Testis (tissue), 3 donors: ENCODE results near the gene CADPS2. TPM values are rescaled to one million over a fixed set of nuclear protein-coding genes. Genes with fewer than 3 reads are reported as not detected.

Experiments
- DNase-seq: peaks from one replicate; pipeline ENCODE4 v3.0.0-alpha.2; 2019
- H3K27ac ChIP-seq, 2 donors: fragments of 200-600 bp; sonication (generic); one replicate each; pipeline ENCODE4 v1.5.1; 2019
- H3K27me3 ChIP-seq: fragments of 200-600 bp; sonication (generic); one replicate; pipeline ENCODE4 v1.5.1; 2019
- H3K36me3 ChIP-seq: fragments of 200-600 bp; sonication (generic); one replicate; pipeline ENCODE4 v1.5.1; 2017; ENCODE audit warnings: low read depth; ENCODE audit errors: missing control alignments
- H3K4me1 ChIP-seq: fragments of 200-600 bp; sonication (generic); one replicate; pipeline ENCODE4 v1.5.1; 2019
- H3K4me3 ChIP-seq, 2 donors: fragments of 200-600 bp; sonication (generic); one replicate each; pipeline ENCODE4 v1.5.1; 2017 to 2019
- H3K9me3 ChIP-seq: fragments of 200-600 bp; sonication (generic); one replicate; pipeline ENCODE4 v1.5.1; 2017
- POLR2A ChIP-seq: fragments of 450-650 bp; IDR thresholded peaks from one replicate; pipeline ENCODE4 v1.6.1; 2017; ENCODE audit warnings: antibody characterized with exemption, mild to moderate bottlenecking, moderate library complexity
- WGBS, 2 donors: methylation state at CpG; one replicate each; pipeline ENCODE4 v1.1.5; 2018; 5-methylcytosine and 5-hydroxymethylcytosine counted together
- intact Hi-C: fragments of 100-400 bp; cut with DNase I; formaldehyde crosslinking; loops from one replicate; pipeline ENCODE4 v1.15.1; 2023; ENCODE audit warnings: low total_unique reads
- polyA plus RNA-seq: library from polyadenylated mRNA; stranded (reverse); fragments of 350-450 nt; fragmentation: Illumina TruSeq; extraction: RNeasy Lipid Tissue Mini Kit (QIAGEN cat#74804); gene quantifications from one replicate; pipeline ENCODE4 v1.2.3, GENCODE V29; 2014; ENCODE audit warnings: low read depth, low replicate concordance; ENCODE audit not compliant: insufficient read depth
- total RNA-seq, 2 donors: library from RNA; depleted of rRNA; stranded (reverse); fragments of >200 nt; gene quantifications; one replicate each; pipeline ENCODE4 v1.2.3, GENCODE V29; 2016
- TF ChIP-seq, protein P1 (sequence below), 3 experiments: fragments of 450-650 bp in 2 of 3; fragments of 200-600 bp in 1 of 3; sonication (generic) in 1 of 3; IDR thresholded peaks; one replicate each; pipeline ENCODE4 v1.5.1; 2016 to 2019; ENCODE audit warnings: antibody characterized with exemption in 3 of 3, mild to moderate bottlenecking in 2 of 3, moderate library complexity in 1 of 3

Gene CADPS2
- total and polyA plus RNA-seq, 3 donors from 2014 or later = 6.0 to 9.9 (median 9.3) TPM

DNA sequence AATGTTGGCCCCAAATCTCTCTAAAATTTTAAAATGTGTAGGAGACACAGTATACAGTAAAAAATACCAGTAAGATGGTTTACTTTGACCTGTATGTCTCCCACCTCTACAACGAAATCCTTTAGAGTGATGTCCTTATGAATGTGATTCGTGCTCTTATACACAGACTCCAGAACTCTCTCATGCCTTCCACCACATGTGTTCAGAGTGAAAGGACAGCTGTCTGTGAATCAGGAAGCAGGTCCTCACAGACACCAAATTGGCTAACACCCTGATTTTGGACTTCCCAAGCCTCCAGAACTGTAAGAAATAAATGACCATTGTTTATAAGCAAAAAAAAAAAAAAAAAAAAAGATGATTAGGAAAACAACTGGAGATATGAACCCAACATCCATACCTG, 222.5 kb downstream of the CADPS2 start:
- intact Hi-C loops = no loop called here
- no peaks in the 10 kb centered on the region for H3K4me1 ChIP-seq
- WGBS, 2 donors = 85 to 96% methylated on average over 2 of the region's 2 CpGs
- no peak for DNase-seq
- TF ChIP-seq, protein P1, sequence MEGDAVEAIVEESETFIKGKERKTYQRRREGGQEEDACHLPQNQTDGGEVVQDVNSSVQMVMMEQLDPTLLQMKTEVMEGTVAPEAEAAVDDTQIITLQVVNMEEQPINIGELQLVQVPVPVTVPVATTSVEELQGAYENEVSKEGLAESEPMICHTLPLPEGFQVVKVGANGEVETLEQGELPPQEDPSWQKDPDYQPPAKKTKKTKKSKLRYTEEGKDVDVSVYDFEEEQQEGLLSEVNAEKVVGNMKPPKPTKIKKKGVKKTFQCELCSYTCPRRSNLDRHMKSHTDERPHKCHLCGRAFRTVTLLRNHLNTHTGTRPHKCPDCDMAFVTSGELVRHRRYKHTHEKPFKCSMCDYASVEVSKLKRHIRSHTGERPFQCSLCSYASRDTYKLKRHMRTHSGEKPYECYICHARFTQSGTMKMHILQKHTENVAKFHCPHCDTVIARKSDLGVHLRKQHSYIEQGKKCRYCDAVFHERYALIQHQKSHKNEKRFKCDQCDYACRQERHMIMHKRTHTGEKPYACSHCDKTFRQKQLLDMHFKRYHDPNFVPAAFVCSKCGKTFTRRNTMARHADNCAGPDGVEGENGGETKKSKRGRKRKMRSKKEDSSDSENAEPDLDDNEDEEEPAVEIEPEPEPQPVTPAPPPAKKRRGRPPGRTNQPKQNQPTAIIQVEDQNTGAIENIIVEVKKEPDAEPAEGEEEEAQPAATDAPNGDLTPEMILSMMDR (IDR thresholded peaks at IDR 0.05) = no peak
- no peaks in the 10 kb centered on the region for H3K36me3 ChIP-seq
- H3K9me3 ChIP-seq = no peaks in the 10 kb centered on the region
- H3K4me3 ChIP-seq = no peak overlapping the region
- H3K27me3 ChIP-seq = no peaks in the 10 kb centered on the region
- H3K27ac ChIP-seq = no peak overlapping the region

DNA sequence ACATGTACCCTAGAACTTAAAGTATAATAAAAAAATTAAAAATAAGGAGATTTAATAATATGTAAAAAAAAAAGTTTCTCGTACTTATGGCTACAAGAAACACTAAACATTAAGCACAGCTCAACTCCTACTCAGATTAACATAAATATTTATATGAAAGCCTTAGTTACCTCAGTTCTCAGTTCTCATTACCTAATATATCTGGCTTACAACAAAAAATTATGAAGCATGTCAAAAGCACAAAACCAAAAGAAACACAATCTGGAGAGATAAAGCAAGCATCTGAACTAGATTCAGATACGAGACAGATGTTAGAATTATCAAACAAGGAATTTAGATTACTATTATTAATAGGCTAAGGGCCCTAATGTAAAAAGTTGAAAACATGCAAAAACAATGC, 227.4 kb downstream of the CADPS2 start:
- intact Hi-C loops = no loop called here
- 87 to 98% methylated on average over 2 of the region's 2 CpGs for WGBS, 2 donors
- Histone ChIP-seq H3K4me1 (no peaks in the 10 kb centered on the region), H3K36me3 (no peaks in the 10 kb centered on the region), H3K27me3 (no peaks in the 10 kb centered on the region), H3K4me3 (no peak overlapping the region), H3K27ac (no peak overlapping the region), H3K9me3 (no peaks in the 10 kb centered on the region)
- DNase-seq = no peak
- TF ChIP-seq POLR2A = no peak
- TF ChIP-seq, protein P1 (IDR thresholded peaks at IDR 0.05) = no peak

DNA sequence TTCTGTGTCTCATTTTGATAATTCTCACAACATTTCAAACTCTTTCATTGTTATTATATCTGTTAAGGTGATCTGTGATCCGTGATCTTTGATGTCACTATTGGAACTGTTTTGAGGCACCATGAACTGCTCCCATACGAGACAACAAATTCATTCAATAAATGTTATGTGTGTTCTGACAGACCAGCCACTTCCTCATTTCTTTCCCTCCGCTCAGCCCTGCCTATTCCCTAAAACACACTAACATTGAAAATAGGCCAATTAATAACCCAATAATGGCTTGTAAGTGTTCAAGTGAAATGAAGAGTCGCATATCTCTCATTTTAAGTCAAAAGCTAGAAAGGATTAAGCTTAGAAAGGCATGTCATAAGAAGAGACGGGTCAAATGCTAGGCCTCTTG, 232.6 kb downstream of the CADPS2 start:
- no peak for DNase-seq
- no peaks in the 10 kb centered on the region for H3K4me1 ChIP-seq
- no peaks in the 10 kb centered on the region for H3K36me3 ChIP-seq
- H3K4me3 ChIP-seq = no peak overlapping the region
- intact Hi-C loops = no loop called here
- no peak for TF ChIP-seq POLR2A
- TF ChIP-seq, protein P1 (IDR thresholded peaks at IDR 0.05) = no peak
- no peaks in the 10 kb centered on the region for H3K27me3 ChIP-seq
- no peak overlapping the region for H3K27ac ChIP-seq
- H3K9me3 ChIP-seq = no peaks in the 10 kb centered on the region
- 93 to 97% methylated on average over 5 of the region's 5 CpGs for WGBS, 2 donors

DNA sequence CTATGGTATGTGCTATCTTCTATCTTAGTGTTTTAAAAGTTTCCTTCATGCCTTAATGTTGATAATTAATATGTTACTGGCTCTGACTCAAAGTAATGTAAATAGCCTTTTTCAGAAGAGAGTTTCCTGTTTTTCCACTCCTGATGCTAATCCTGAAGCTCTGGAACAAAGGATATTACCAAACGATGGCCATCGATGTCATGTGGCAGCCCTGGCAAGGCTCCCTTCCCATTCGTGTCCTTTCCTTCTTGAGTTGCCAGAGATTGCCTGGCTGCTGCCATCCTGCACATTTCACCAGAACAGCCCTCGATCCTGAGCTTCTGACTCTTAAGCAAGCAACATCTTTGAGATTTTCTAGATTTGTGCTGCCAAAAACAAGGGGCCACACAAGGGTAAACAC, 233.4 kb downstream of the CADPS2 start:
- DNase-seq = no peak
- H3K27ac ChIP-seq = no peak overlapping the region
- H3K4me3 ChIP-seq = no peak overlapping the region
- 68 to 77% methylated on average over 4 of the region's 4 CpGs for WGBS, 2 donors
- no peaks in the 10 kb centered on the region for H3K9me3 ChIP-seq
- intact Hi-C loops = no loop called here
- TF ChIP-seq POLR2A = no peak
- TF ChIP-seq, protein P1 (IDR thresholded peaks at IDR 0.05) = no peak
- H3K4me1 ChIP-seq = no peaks in the 10 kb centered on the region
- no peaks in the 10 kb centered on the region for H3K36me3 ChIP-seq
- no peaks in the 10 kb centered on the region for H3K27me3 ChIP-seq

GRCh38 chr7:122651451-122651850, 234.8 kb downstream of the CADPS2 start:
- Histone ChIP-seq H3K27me3 (no peaks in the 10 kb centered on the region), H3K4me3 (no peak overlapping the region), H3K9me3 (no peaks in the 10 kb centered on the region), H3K36me3 (no peaks in the 10 kb centered on the region), H3K27ac (no peak overlapping the region), H3K4me1 (no peaks in the 10 kb centered on the region)
- intact Hi-C loops = no loop called here
- no peak for DNase-seq
- WGBS, 2 donors = 55 to 58% methylated on average over 2 of the region's 2 CpGs
- TF ChIP-seq, protein P1 (IDR thresholded peaks at IDR 0.05) = no peak
- no peak for TF ChIP-seq POLR2A
